Measurements from ENCODE around the gene ZNF850. TPM values are rescaled to one million over a fixed set of nuclear protein-coding genes. Genes with fewer than 3 reads are reported as not detected.
"Not testable (repeated sequence)": the region's sequence is repeated elsewhere in the genome, so short reads cannot be mapped to it uniquely, and the experiment has no call there.

Gene ZNF850
- total RNA-seq (2012; rRNA removed), result 4.2 and 5.1 TPM in 2 replicates

DNA sequence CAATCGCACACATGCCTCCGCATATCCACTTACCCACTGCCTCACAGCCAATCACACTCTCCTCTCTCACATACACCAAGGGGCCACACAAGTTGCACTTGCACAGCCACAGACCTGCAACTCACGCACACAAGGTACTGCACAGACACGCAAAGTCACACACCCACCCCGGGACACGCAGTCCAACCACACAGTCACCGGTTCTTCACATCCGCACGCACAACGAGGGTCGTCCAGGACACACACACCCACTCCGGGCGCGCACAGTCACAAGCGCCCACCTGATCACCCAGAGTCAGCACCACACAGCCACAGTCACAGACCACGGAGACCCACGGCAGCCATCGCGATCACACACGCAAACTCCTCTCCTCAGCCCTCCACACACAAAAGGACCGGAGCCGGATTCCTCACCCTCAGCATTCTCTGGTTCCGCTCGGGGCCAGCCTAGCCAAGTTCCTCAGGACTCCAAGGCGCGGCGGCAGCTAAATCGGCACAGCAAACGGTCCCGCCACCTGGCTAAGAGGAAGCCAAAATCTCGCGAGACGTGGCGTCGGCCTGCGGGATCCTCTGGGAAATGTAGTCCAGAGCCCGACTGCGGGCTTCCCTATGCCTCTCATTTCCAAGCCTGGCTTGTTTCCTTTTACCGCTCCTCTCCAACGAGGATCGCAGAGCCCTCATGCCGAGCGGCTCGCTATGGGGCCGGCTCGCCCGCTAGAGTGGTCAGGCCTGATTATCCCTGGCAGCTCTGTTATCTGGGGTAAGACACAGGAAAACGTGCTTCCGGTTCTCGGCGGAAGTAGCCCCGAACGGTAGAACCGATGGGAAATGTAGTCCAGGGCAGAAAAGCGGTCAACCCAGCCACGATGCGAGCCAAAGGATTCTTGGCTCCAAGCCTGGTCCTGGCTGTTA is at the start of gene ZNF850:
Gene ZNF850 (minus strand): TSS at position 497 of the 912 bp plus-strand sequence. CDS start 10,201 bp downstream, outside the sequence.
- Histone ChIP-seq H3K27me3 (ENCODE audit: control insufficient read depth, insufficient read depth, low read length) (no peaks in the 10 kb centered on the region), H3K4me1 (ENCODE audit: control insufficient read depth, insufficient read depth, low read length) (no peaks in the 10 kb centered on the region), H3K9me3 (replicated peaks; ENCODE audit: low read length) (peaks cover 4% of the 10 kb centered on the region), H3K4me2 (ENCODE audit: low read length) (peak within 1 kb of the TSS; percentile 98), H3K9ac (ENCODE audit: low read depth, low read length) (peak within 1 kb of the TSS; percentile 80), H3K36me3 (ENCODE audit: insufficient read depth, low read length) (no peaks in the 10 kb centered on the region), H3K4me3 (ENCODE audit: low read length) (peak within 1 kb of the TSS; percentile 85)

DNA sequence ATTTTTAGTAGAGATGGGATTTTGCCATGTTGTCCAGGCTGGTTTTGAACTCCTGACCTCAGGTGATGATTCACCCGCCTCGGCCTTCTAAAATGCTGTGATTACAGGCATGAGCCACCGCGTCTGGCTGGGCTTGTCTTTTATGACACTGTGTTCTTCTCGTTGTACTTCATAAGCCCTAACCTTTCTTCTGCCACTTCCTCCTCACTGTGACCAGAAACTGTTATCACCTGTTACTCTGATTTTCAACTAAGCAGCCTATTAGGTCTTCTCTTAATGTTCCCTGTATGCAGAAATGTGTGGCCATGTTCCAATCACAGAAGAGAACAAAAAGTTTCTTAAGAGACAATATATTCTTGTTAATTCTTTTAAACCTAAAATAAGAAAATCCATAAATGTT is 49.2 kb upstream of the ZNF850 start:
- peaks cover 69% of the 10 kb centered on the region for H3K9me3 ChIP-seq (replicated peaks; ENCODE audit: low read length)
- H3K4me1 ChIP-seq (ENCODE audit: control insufficient read depth, insufficient read depth, low read length), result no peaks in the 10 kb centered on the region
- no peak overlapping the region for H3K4me3 ChIP-seq (ENCODE audit: low read length)
- H3K27me3 ChIP-seq (ENCODE audit: control insufficient read depth, insufficient read depth, low read length), result no peaks in the 10 kb centered on the region
- H3K36me3 ChIP-seq (ENCODE audit: insufficient read depth, low read length), result peaks cover 76% of the 10 kb centered on the region
- H3K4me2 ChIP-seq (ENCODE audit: low read length), result no peak overlapping the region
- no peak overlapping the region for H3K9ac ChIP-seq (ENCODE audit: low read depth, low read length)

DNA sequence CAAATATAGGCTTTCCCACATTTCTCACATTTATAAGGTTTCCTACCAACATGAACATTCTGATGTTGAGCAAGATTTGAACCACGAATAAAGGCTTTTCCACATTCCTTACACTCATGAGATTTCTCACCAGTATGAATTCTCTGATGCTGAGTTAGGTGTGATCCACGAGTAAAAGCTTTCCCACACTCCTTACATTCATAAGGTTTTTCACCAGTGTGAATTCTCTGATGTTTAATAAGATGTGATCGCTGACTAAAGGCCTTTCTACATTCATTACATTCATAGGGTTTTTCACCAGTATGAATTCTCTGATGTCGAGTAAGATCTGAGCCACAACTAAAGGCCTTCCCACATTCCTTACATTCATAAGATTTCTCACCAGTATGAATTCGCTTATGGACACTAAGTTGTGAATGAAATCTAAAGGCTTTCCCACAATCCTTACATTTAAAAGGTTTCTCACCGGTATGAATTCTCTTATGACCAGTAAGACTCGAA is 46.6 kb upstream of the ZNF850 start:
- H3K27me3 ChIP-seq (ENCODE audit: control insufficient read depth, insufficient read depth, low read length), result no peaks in the 10 kb centered on the region
- H3K4me2 ChIP-seq (ENCODE audit: low read length), result no peak overlapping the region
- H3K4me1 ChIP-seq (ENCODE audit: control insufficient read depth, insufficient read depth, low read length), result no peaks in the 10 kb centered on the region
- H3K4me3 ChIP-seq (ENCODE audit: low read length), result no peak overlapping the region
- H3K9ac ChIP-seq (ENCODE audit: low read depth, low read length), result no peak overlapping the region
- H3K36me3 ChIP-seq (ENCODE audit: insufficient read depth, low read length), result peaks cover 65% of the 10 kb centered on the region
- peaks cover 70% of the 10 kb centered on the region for H3K9me3 ChIP-seq (replicated peaks; ENCODE audit: low read length)

DNA sequence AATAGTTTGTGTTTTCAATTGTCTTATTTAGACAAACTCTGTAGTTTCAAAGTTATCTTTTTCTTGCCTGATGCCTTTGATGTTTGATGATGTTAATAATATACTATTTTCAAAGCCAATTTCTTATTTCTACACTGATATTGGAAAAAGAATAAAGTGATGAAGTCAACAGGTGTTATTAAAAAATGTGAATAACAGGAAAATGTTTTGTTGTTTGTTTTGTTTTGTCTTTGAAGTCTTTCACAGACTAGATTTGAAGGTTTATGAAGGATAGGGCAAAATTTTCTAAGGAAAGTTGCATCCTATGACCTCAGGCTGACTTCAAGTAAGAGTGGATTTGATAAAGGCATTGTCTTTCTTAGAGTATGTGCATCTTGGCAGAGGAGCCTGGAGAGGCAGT is 34.4 kb upstream of the ZNF850 start:
- Histone ChIP-seq H3K4me1 (ENCODE audit: control insufficient read depth, insufficient read depth, low read length) (no peaks in the 10 kb centered on the region), H3K27me3 (ENCODE audit: control insufficient read depth, insufficient read depth, low read length) (no peaks in the 10 kb centered on the region), H3K9me3 (replicated peaks; ENCODE audit: low read length) (peaks cover 15% of the 10 kb centered on the region), H3K4me2 (ENCODE audit: low read length) (no peak overlapping the region), H3K4me3 (ENCODE audit: low read length) (no peak overlapping the region), H3K9ac (ENCODE audit: low read depth, low read length) (no peak overlapping the region), H3K36me3 (ENCODE audit: insufficient read depth, low read length) (peaks cover 14% of the 10 kb centered on the region)

GRCh38 chr19:36805364-36805763 is 32.8 kb upstream of the ZNF850 start:
- peaks cover 15% of the 10 kb centered on the region for H3K9me3 ChIP-seq (replicated peaks; ENCODE audit: low read length)
- H3K4me3 ChIP-seq (ENCODE audit: low read length), result no peak overlapping the region
- no peaks in the 10 kb centered on the region for H3K27me3 ChIP-seq (ENCODE audit: control insufficient read depth, insufficient read depth, low read length)
- peaks cover 14% of the 10 kb centered on the region for H3K36me3 ChIP-seq (ENCODE audit: insufficient read depth, low read length)
- H3K4me1 ChIP-seq (ENCODE audit: control insufficient read depth, insufficient read depth, low read length), result no peaks in the 10 kb centered on the region
- H3K9ac ChIP-seq (ENCODE audit: low read depth, low read length), result no peak overlapping the region
- H3K4me2 ChIP-seq (ENCODE audit: low read length), result no peak overlapping the region

- peaks cover 5% of the 10 kb centered on the region for H3K9me3 ChIP-seq (replicated peaks; ENCODE audit: low read length)
Measured at GRCh38 chr19:36797786-36798108, 25.1 kb upstream of the ZNF850 start.

DNA sequence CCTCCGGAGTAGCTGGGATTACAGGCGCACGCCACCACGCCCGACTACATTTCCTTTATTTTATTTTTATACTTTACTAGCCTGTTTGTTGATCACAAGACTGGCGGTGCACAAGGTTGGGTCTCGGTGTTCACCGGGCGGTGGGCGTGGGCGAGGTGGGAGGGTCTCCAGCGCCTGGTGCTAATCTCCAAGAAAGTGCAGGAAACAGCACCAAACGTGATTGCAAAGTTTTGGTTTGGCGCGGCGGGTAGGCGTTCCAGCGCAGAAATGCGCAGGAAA is 24.0 kb upstream of the ZNF850 start:
- Histone ChIP-seq H3K27me3 (ENCODE audit: control insufficient read depth, insufficient read depth, low read length) (no peaks in the 10 kb centered on the region), H3K4me1 (ENCODE audit: control insufficient read depth, insufficient read depth, low read length) (no peaks in the 10 kb centered on the region), H3K9me3 (replicated peaks; ENCODE audit: low read length) (peaks cover 5% of the 10 kb centered on the region), H3K9ac (ENCODE audit: low read depth, low read length) (peak overlapping the region; percentile 50), H3K36me3 (ENCODE audit: insufficient read depth, low read length) (no peaks in the 10 kb centered on the region), H3K4me2 (ENCODE audit: low read length) (peak overlapping the region; percentile 78), H3K4me3 (ENCODE audit: low read length) (peak overlapping the region; percentile 89)

More at GRCh38 chr19:36797786-36798108, 25.1 kb upstream of the ZNF850 start:
- Histone ChIP-seq H3K4me3 (ENCODE audit: low read length) (peak overlapping the region; percentile 89), H3K36me3 (ENCODE audit: insufficient read depth, low read length) (peaks cover 2% of the 10 kb centered on the region), H3K9ac (ENCODE audit: low read depth, low read length) (peak overlapping the region; percentile 79), H3K27me3 (ENCODE audit: control insufficient read depth, insufficient read depth, low read length) (no peaks in the 10 kb centered on the region), H3K4me1 (ENCODE audit: control insufficient read depth, insufficient read depth, low read length) (no peaks in the 10 kb centered on the region), H3K4me2 (ENCODE audit: low read length) (peak overlapping the region; percentile 70)

GRCh38 chr19:36791420-36792141 is 19.0 kb upstream of the ZNF850 start:
- not testable (repeated sequence) for H3K36me3 ChIP-seq (ENCODE audit: insufficient read depth, low read length); H3K4me1 ChIP-seq (ENCODE audit: control insufficient read depth, insufficient read depth, low read length); H3K9ac ChIP-seq (ENCODE audit: low read depth, low read length); H3K27me3 ChIP-seq (ENCODE audit: control insufficient read depth, insufficient read depth, low read length); H3K9me3 ChIP-seq (replicated peaks; ENCODE audit: low read length)
- Histone ChIP-seq H3K4me2 (ENCODE audit: low read length) (peak overlapping the region; percentile 62), H3K4me3 (ENCODE audit: low read length) (peak overlapping the region; percentile 54)

DNA sequence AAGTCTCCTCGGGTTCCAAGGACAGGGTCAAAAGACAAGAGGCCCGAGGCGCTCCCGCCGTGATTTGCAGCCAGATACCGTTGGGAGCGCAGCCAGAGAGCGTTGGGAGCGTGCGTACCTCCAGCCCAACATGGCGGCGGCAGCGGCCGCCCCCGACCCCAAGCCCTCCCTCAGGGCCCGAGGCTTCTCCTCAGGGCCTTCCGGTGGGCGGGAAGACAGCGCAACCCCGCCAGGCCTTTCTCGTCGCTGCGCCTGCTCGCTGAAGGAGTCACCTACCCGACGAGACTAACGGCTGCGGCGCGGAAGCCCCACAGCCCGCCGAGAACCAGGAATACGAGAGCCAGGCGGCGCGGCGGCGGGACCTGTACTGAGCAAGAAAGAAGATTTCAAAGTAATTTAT is 3.2 kb upstream of the ZNF850 start:
- H3K4me2 ChIP-seq (ENCODE audit: low read length), result peak overlapping the region; percentile 15
- no peaks in the 10 kb centered on the region for H3K36me3 ChIP-seq (ENCODE audit: insufficient read depth, low read length)
- H3K27me3 ChIP-seq (ENCODE audit: control insufficient read depth, insufficient read depth, low read length), result no peaks in the 10 kb centered on the region
- H3K4me1 ChIP-seq (ENCODE audit: control insufficient read depth, insufficient read depth, low read length), result no peaks in the 10 kb centered on the region
- peak overlapping the region; percentile 45 for H3K4me3 ChIP-seq (ENCODE audit: low read length)
- no peaks in the 10 kb centered on the region for H3K9me3 ChIP-seq (replicated peaks; ENCODE audit: low read length)
- H3K9ac ChIP-seq (ENCODE audit: low read depth, low read length), result no peak overlapping the region

- H3K4me1 ChIP-seq (ENCODE audit: control insufficient read depth, insufficient read depth, low read length), result no peaks in the 10 kb centered on the region
- peak overlapping the region; percentile 80 for H3K9ac ChIP-seq (ENCODE audit: low read depth, low read length)
- no peaks in the 10 kb centered on the region for H3K27me3 ChIP-seq (ENCODE audit: control insufficient read depth, insufficient read depth, low read length)
- peak overlapping the region; percentile 98 for H3K4me2 ChIP-seq (ENCODE audit: low read length)
- no peaks in the 10 kb centered on the region for H3K36me3 ChIP-seq (ENCODE audit: insufficient read depth, low read length)
- peaks cover 4% of the 10 kb centered on the region for H3K9me3 ChIP-seq (replicated peaks; ENCODE audit: low read length)
- peak overlapping the region; percentile 85 for H3K4me3 ChIP-seq (ENCODE audit: low read length)
Measured at GRCh38 chr19:36773223-36773579, 594 bp upstream of the ZNF850 start.

- peaks cover 4% of the 10 kb centered on the region for H3K9me3 ChIP-seq (replicated peaks; ENCODE audit: low read length)
Measured at GRCh38 chr19:36771261-36772231, 1.1 kb downstream of the ZNF850 start.

More at GRCh38 chr19:36771261-36772231, 1.1 kb downstream of the ZNF850 start:
- Histone ChIP-seq H3K9ac (ENCODE audit: low read depth, low read length) (peak overlapping the region; percentile 80), H3K36me3 (ENCODE audit: insufficient read depth, low read length) (no peaks in the 10 kb centered on the region), H3K4me3 (ENCODE audit: low read length) (peak overlapping the region; percentile 85), H3K4me1 (ENCODE audit: control insufficient read depth, insufficient read depth, low read length) (no peaks in the 10 kb centered on the region), H3K4me2 (ENCODE audit: low read length) (peak overlapping the region; percentile 98), H3K27me3 (ENCODE audit: control insufficient read depth, insufficient read depth, low read length) (no peaks in the 10 kb centered on the region)
